K562 (cell line): ENCODE results near the gene POLR2M.

Experiments used
- EZH2 ChIP-seq: IDR thresholded peaks from 2 replicates; pipeline ENCODE4 v1.6.1; 2012; ENCODE audit warnings: low read depth, mild to moderate bottlenecking, inconsistent platforms, low read length, borderline replicate concordance
- HDAC3 ChIP-seq: fragments of 450-650 bp; IDR thresholded peaks from 2 replicates; pipeline ENCODE4 v1.6.1; 2018; ENCODE audit warnings: borderline replicate concordance, mild to moderate bottlenecking, moderate library complexity; ENCODE audit not compliant: partially characterized antibody
- HNRNPLL ChIP-seq: fragments of 200-400 bp; formaldehyde crosslinking; IDR thresholded peaks from 2 replicates; pipeline ENCODE4 v1.6.1; 2017; ENCODE audit warnings: low read length, low read depth, mild to moderate bottlenecking; ENCODE audit not compliant: poor library complexity, severe bottlenecking
- POLR2A ChIP-seq: fragments of 450-650 bp; conservative IDR thresholded peaks from 2 replicates; pipeline ENCODE4 v1.6.1; 2016
- TBP ChIP-seq: optimal IDR thresholded peaks from 2 replicates; pipeline ENCODE3; 2011; ENCODE audit warnings: low read depth, low read length, improper control_type of control experiment
- ZFP36 ChIP-seq: fragments of 150-350 bp; IDR thresholded peaks from 2 replicates; pipeline ENCODE4 v1.6.1; 2018; ENCODE audit warnings: low read length, low read depth; ENCODE audit not compliant: partially characterized antibody

DNA sequence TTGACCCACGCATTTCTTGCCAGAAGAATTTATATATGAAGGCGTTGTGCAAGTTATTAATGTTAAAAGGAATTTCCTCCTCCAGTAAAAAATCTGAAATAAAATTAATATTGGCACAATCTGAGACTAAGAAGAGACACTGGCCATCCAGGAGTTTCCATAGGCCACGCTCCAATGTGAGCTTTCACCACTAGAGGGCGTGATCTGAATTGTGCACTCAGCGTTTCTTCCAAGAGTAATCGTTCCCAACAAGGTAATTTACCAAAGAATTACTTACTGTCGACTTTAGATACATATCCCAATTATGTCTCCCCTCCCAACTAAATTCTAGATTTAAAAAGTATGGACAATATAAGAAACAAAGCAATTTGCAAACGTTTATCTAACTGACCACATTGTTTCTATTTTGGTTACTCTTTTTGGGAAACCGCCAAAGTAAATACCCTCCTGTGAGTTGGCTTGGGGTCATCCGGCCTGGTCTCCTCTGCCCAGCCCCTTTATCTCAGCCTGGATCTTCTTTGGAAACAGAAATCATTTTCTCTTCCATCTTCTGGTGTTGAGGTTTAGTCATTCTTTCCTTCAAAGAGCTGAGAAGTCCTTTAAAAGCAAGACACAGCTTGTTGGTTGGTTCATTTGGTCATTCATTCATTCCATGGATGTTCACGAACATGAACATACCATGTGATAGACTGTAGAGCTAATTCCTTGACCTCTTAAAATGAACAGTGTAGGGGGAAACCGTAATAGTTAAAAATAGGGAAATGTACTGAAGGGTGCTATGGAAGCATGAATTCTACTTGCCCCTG lies 26.2 kb downstream of the POLR2M start:
- peak; percentile 79 for TF ChIP-seq HDAC3
- TF ChIP-seq POLR2A: no peak
- no peak for TF ChIP-seq ZFP36
- no peak for TF ChIP-seq TBP
- no peak for TF ChIP-seq HNRNPLL
- no peak for TF ChIP-seq EZH2
